GM12878 (cell line): ENCODE results near the gene FABP1. TPM values are rescaled to one million over a fixed set of nuclear protein-coding genes. Genes with fewer than 3 reads are reported as not detected.

Experiments used
- ATAC-seq: fragments of 200-7000 bp; cut with Tn5 transposase; 3 replicates; pipeline ENCODE4 v1.9.1; 2020; ENCODE audit warnings: mild to moderate bottlenecking, moderate library complexity
- BruUV-seq: library from RNA; stranded (reverse); fragments of 400-500 nt; replicated peaks from 2 replicates; lab custom pipeline; 2021; lab: Mats Ljungman, UMichigan
- CTCF ChIA-PET: fragments of 300-600 bp; sonication (Branson Sonifier 250); formaldehyde crosslinking; extraction: SDS; loops from one replicate; lab custom pipeline; 2021; ENCODE audit warnings: inconsistent platforms; lab: Yijun Ruan, JAX
- POLR2A ChIA-PET: fragments of 350-600 bp; formaldehyde crosslinking; extraction: SDS; loops from one replicate; lab custom pipeline; 2021; ENCODE audit warnings: inconsistent platforms; lab: Charles Lee
- RAD21 ChIA-PET: fragments of 300-600 bp; sonication (Branson Sonifier 250); formaldehyde crosslinking; loops from one replicate; lab custom pipeline; 2023; ENCODE audit warnings: antibody characterized with exemption; ENCODE audit not compliant: unreplicated experiment; lab: Charles Lee
- SMC1A ChIA-PET: fragments of 300-600 bp; sonication (Branson Sonifier 250); formaldehyde crosslinking; loops from one replicate; lab custom pipeline; 2023; ENCODE audit not compliant: unreplicated experiment, uncharacterized antibody; lab: Charles Lee
- DNase-seq: peaks from one replicate; pipeline ENCODE4 v3.0.0-alpha.2; 2011; ENCODE audit warnings: low read depth, low spot score
- FAIRE-seq: peaks from 3 replicates; lab custom pipeline; 2011; peaks lifted over from hg19 to GRCh38; lab: Jason Lieb, UNC
- H2AFZ ChIP-seq: 2 replicates; pipeline ENCODE4 v1.6.0; 2011; ENCODE audit warnings: low read depth, low read length, control low read depth; ENCODE audit not compliant: control insufficient read depth
- H3K27ac ChIP-seq: 2 replicates; pipeline ENCODE4 v1.5.1; 2011; ENCODE audit warnings: control low read depth; ENCODE audit not compliant: control insufficient read depth, insufficient read depth
- H3K27me3 ChIP-seq, 2 experiments: replicated peaks in 1 of 2; 2 replicates each; pipeline versions ENCODE4 v1.6.0 to v1.6.1; 2011; ENCODE audit warnings: low read length in 1 of 2; ENCODE audit not compliant: control insufficient read depth in 2 of 2, insufficient read depth in 2 of 2
- H3K36me3 ChIP-seq, 2 experiments: 2 replicates each; pipeline ENCODE4 v1.5.1; 2011; ENCODE audit warnings: low read length in 1 of 2; ENCODE audit not compliant: control insufficient read depth in 2 of 2, insufficient read depth in 2 of 2
- H3K4me1 ChIP-seq: 2 replicates; pipeline ENCODE4 v1.6.1; 2011; ENCODE audit warnings: mild to moderate bottlenecking, low read length, moderate library complexity, mixed read lengths; ENCODE audit not compliant: control insufficient read depth, insufficient read depth
- H3K4me2 ChIP-seq: 2 replicates; pipeline ENCODE4 v1.6.0; 2011; ENCODE audit warnings: control low read depth; ENCODE audit not compliant: control insufficient read depth, insufficient read depth
- H3K4me3 ChIP-seq: fragments of 200-600 bp; sonication (generic); 2 replicates; pipeline ENCODE4 v1.5.1; 2016
- H3K79me2 ChIP-seq: 2 replicates; pipeline ENCODE4 v1.6.0; 2011; ENCODE audit warnings: low read length; ENCODE audit not compliant: control insufficient read depth, insufficient read depth
- H3K9ac ChIP-seq: 2 replicates; pipeline ENCODE4 v1.8.0; 2011; ENCODE audit warnings: low read length, control low read depth, mixed read lengths; ENCODE audit not compliant: control insufficient read depth, insufficient read depth
- H3K9me3 ChIP-seq: replicated peaks from 3 replicates; pipeline ENCODE4 v1.5.1; 2011; ENCODE audit warnings: mild to moderate bottlenecking, low read length; ENCODE audit not compliant: control insufficient read depth, insufficient read depth
- H4K20me1 ChIP-seq: 2 replicates; pipeline ENCODE4 v1.6.0; 2011; ENCODE audit not compliant: control insufficient read depth, insufficient read depth
- CHD1 ChIP-seq: IDR thresholded peaks from 2 replicates; pipeline ENCODE4 v1.6.1; 2012; ENCODE audit warnings: low read depth, low read length, improper control_type of control experiment
- FOXK2 ChIP-seq: fragments of 450-650 bp; IDR thresholded peaks from 2 replicates; pipeline ENCODE4 v1.6.1; 2017; ENCODE audit warnings: mild to moderate bottlenecking, moderate library complexity
- GATAD2B ChIP-seq: fragments of 450-650 bp; conservative IDR thresholded peaks from 2 replicates; pipeline ENCODE4 v1.6.1; 2017; ENCODE audit warnings: low read depth, mild to moderate bottlenecking, moderate library complexity
- KAT2A ChIP-seq: conservative IDR thresholded peaks from 2 replicates; pipeline ENCODE4 v1.6.1; 2011; ENCODE audit warnings: low read depth, low read length; ENCODE audit not compliant: control insufficient read depth
- MTA2 ChIP-seq: fragments of 450-650 bp; IDR thresholded peaks from 2 replicates; pipeline ENCODE4 v1.6.1; 2016; ENCODE audit warnings: low read depth, mild to moderate bottlenecking, moderate library complexity
- MYB ChIP-seq: fragments of 150-350 bp; IDR thresholded peaks from 2 replicates; pipeline ENCODE4 v1.6.1; 2014; ENCODE audit warnings: mild to moderate bottlenecking, low read depth, low read length, borderline replicate concordance
- NR2F1 ChIP-seq: fragments of 450-650 bp; conservative IDR thresholded peaks from 2 replicates; pipeline ENCODE4 v1.6.1; 2017; ENCODE audit warnings: mild to moderate bottlenecking
- PAX8 ChIP-seq: fragments of 450-650 bp; IDR thresholded peaks from 2 replicates; pipeline ENCODE4 v1.6.1; 2017; ENCODE audit warnings: mild to moderate bottlenecking, moderate library complexity
- PML ChIP-seq: IDR thresholded peaks from 2 replicates; pipeline ENCODE4 v1.6.1; 2012; ENCODE audit warnings: low read length, inconsistent platforms
- RAD51 ChIP-seq: fragments of 450-650 bp; IDR thresholded peaks from 2 replicates; pipeline ENCODE4 v1.6.1; 2016; ENCODE audit warnings: moderate library complexity, mild to moderate bottlenecking, inconsistent platforms
- RB1 ChIP-seq: fragments of 450-650 bp; formaldehyde crosslinking; IDR thresholded peaks from 2 replicates; pipeline ENCODE4 v1.6.1; 2017; ENCODE audit warnings: mild to moderate bottlenecking, borderline replicate concordance
- RUNX3 ChIP-seq: IDR thresholded peaks from 2 replicates; pipeline ENCODE4 v1.6.1; 2012; ENCODE audit warnings: low read length, inconsistent platforms
- SP1 ChIP-seq: IDR thresholded peaks from one replicate; pipeline ENCODE4 v1.6.1; 2011; ENCODE audit warnings: low read depth, low read length
- SPI1 ChIP-seq: IDR thresholded peaks from 2 replicates; pipeline ENCODE4 v1.6.1; 2011; ENCODE audit warnings: low read depth, mild to moderate bottlenecking, low read length, moderate library complexity, borderline replicate concordance; ENCODE audit not compliant: insufficient read depth
- TCF3 ChIP-seq: IDR thresholded peaks from 2 replicates; pipeline ENCODE4 v1.6.1; 2012; ENCODE audit warnings: low read depth, mild to moderate bottlenecking, low read length, borderline replicate concordance; ENCODE audit not compliant: insufficient read depth
- ZNF24 ChIP-seq: fragments of 450-650 bp; IDR thresholded peaks from 2 replicates; pipeline ENCODE4 v1.6.1; 2017; ENCODE audit warnings: antibody characterized with exemption, mild to moderate bottlenecking
- ZSCAN29 ChIP-seq: fragments of 450-650 bp; IDR thresholded peaks from 2 replicates; pipeline ENCODE4 v1.6.1; 2017; ENCODE audit warnings: mild to moderate bottlenecking, moderate library complexity
- WGBS: methylation state at CpG from one replicate; pipeline ENCODE4 v1.1.6; 2016; ENCODE audit warnings: low lambda C conversion rate; ENCODE audit not compliant: insufficient replicate concordance, insufficient coverage; ENCODE audit errors: missing lambda C conversion rate; 5-methylcytosine and 5-hydroxymethylcytosine counted together
- in situ Hi-C: fragments of 300-500 bp; cut with MboI; formaldehyde crosslinking; loops from 9 replicates; pipeline ENCODE4 v1.14.3; 2018; ENCODE audit warnings: mixed read lengths
- intact Hi-C: fragments of 100-400 bp; cut with micrococcal nuclease; formaldehyde crosslinking; loops from one replicate; pipeline ENCODE4 v1.14.2; 2022; ENCODE audit not compliant: unreplicated experiment
- polyA plus RNA-seq, 11 experiments: library from polyadenylated mRNA; depleted of rRNA in 4 of 11; unstranded in 6 of 11; stranded (reverse) in 5 of 11; fragments of >200 nt; fragmentation: Nextera tagmentation in 4 of 11; fragmentation: Illumina TruSeq in 1 of 11; extraction: Ambion mirVana in 4 of 11; extraction: Trizol in 1 of 11; gene quantifications; 1 replicate in 1 of 11; 2 replicates in 10 of 11; pipeline versions ENCODE4 v1.2.1 to v1.2.3, GENCODE V29; 2011 to 2016; ENCODE audit warnings: inconsistent platforms in 2 of 11, missing spikeins in 2 of 11, low read depth in 1 of 11
- total RNA-seq, 4 experiments: library from RNA; depleted of rRNA in 3 of 4; stranded (reverse); fragments of >200 nt in 3 of 4; fragmentation: Illumina TruSeq in 1 of 4; extraction: Trizol in 1 of 4; gene quantifications; 2 replicates each; pipeline versions ENCODE4 v1.2.1 to v1.2.3, GENCODE V29; 2013 to 2021
- TF ChIP-seq, protein P1 (sequence below): fragments of 450-650 bp; formaldehyde crosslinking; IDR thresholded peaks from 2 replicates; pipeline ENCODE4 v1.4.0; 2022; ENCODE audit warnings: mild to moderate bottlenecking, moderate library complexity
- TF ChIP-seq, protein P2 (sequence below): IDR thresholded peaks from 2 replicates; pipeline ENCODE4 v1.6.1; 2012; ENCODE audit warnings: low read depth, low read length, improper control_type of control experiment
- TF ChIP-seq, protein P3 (sequence below): IDR thresholded peaks from 2 replicates; pipeline ENCODE4 v1.6.1; 2012; ENCODE audit warnings: low read depth, low read length, improper control_type of control experiment
- TF ChIP-seq, protein P4 (sequence below): IDR thresholded peaks from 2 replicates; pipeline ENCODE4 v1.6.1; 2012; ENCODE audit warnings: low read length, inconsistent platforms

The FABP1 gene
- total and polyA plus RNA-seq, 10 of the 15 experiments (the other 5 are each of a cell fraction or from before 2014, with no cell fraction given) = not detected

DNA sequence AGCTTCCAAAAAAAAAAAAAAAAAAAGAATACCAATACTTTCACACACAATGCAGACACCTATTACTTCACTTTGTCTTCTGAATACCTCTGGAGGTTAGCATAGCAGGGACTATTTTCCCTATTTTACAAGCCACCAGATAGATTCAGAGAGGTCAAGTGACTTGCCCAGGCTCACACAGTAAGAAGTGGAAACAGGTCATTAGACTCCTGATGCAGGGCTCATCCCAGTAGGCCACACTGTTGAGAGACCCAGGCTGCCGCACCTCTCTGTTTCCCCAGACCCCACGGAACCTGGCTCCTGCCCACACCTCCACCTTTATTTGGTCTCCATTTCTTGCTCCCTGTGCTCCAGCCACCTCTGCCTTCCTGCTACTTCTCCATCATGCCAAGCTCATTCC is 40.8 kb downstream of the FABP1 start (continued):
- TF ChIP-seq KAT2A (no peak), TCF3 (no peak), GATAD2B (no peak), MYB (no peak), RUNX3 (no peak), NR2F1 (no peak), FOXK2 (no peak)

DNA sequence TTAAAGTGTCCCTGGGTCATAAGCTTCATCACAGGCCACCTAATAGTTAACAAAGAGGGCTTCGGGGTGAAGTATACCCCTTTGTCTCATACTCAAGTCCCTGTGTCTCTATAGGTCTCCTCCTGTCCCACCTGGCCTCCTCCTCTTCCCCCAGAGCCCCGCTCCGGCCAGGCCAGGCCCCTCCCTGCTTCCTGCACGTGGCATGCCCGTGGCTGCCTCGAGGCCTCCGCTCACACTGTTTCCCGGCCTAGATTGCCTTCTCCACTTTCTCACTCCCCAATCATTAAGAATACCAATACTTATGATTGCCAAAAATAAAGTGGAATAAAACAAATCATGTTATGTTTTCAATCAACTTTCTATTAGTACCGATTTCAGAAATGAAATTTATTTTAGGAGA is 41.5 kb downstream of the FABP1 start:
- H3K4me2 ChIP-seq = no peak overlapping the region
- ChIA-PET POLR2A (no interaction called here), SMC1A (no interaction called here), CTCF (interaction anchor here (0.6 kb wide), 1 partner anchor 64 kb away, joined by 4 read pairs; no protein-coding TSS in a partner anchor), RAD21 (no interaction called here)
- in situ Hi-C loops = no loop called here
- H3K36me3 ChIP-seq = no peaks in the 10 kb centered on the region
- no peak overlapping the region for H2AFZ ChIP-seq
- H3K9ac ChIP-seq = no peak overlapping the region
- DNase-seq = no peak
- H3K79me2 ChIP-seq = no peaks in the 10 kb centered on the region
- no peaks in the 10 kb centered on the region; a peak in 1 of 4 replicates for H3K27me3 ChIP-seq
- H3K27ac ChIP-seq = no peak overlapping the region
- ATAC-seq = no peak
- intact Hi-C loops = no loop called here
- WGBS = 29% methylated on average over 9 of the region's 9 CpGs
- H3K4me3 ChIP-seq = no peak overlapping the region
- H3K9me3 ChIP-seq = no peaks in the 10 kb centered on the region
- no peaks in the 10 kb centered on the region for H4K20me1 ChIP-seq
- no peak for FAIRE-seq
- H3K4me1 ChIP-seq = no peaks in the 10 kb centered on the region
- no TSS peak for BruUV-seq
- TF ChIP-seq PML (no peak), RAD51 (no peak), ZSCAN29 (no peak), CHD1 (no peak), MTA2 (no peak), RB1 (no peak), SP1 (no peak), SPI1 (no peak), ZNF24 (no peak), PAX8 (no peak)
- TF ChIP-seq, protein P1, sequence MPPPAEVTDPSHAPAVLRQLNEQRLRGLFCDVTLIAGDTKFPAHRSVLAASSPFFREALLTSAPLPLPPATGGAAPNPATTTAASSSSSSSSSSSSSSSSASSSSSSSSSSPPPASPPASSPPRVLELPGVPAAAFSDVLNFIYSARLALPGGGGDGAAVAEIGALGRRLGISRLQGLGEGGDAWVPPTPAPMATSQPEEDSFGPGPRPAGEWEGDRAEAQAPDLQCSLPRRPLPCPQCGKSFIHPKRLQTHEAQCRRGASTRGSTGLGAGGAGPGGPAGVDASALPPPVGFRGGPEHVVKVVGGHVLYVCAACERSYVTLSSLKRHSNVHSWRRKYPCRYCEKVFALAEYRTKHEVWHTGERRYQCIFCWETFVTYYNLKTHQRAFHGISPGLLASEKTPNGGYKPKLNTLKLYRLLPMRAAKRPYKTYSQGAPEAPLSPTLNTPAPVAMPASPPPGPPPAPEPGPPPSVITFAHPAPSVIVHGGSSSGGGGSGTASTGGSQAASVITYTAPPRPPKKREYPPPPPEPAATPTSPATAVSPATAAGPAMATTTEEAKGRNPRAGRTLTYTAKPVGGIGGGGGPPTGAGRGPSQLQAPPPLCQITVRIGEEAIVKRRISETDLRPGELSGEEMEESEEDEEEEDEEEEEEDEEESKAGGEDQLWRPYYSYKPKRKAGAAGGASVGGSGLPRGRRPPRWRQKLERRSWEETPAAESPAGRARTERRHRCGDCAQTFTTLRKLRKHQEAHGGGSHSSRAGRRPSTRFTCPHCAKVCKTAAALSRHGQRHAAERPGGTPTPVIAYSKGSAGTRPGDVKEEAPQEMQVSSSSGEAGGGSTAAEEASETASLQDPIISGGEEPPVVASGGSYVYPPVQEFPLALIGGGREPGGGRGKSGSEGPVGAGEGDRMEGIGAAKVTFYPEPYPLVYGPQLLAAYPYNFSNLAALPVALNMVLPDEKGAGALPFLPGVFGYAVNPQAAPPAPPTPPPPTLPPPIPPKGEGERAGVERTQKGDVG (CRISPR knock-in tag) = no peak
- TF ChIP-seq, protein P2, sequence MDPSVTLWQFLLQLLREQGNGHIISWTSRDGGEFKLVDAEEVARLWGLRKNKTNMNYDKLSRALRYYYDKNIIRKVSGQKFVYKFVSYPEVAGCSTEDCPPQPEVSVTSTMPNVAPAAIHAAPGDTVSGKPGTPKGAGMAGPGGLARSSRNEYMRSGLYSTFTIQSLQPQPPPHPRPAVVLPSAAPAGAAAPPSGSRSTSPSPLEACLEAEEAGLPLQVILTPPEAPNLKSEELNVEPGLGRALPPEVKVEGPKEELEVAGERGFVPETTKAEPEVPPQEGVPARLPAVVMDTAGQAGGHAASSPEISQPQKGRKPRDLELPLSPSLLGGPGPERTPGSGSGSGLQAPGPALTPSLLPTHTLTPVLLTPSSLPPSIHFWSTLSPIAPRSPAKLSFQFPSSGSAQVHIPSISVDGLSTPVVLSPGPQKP = no peak
- TF ChIP-seq, protein P3, sequence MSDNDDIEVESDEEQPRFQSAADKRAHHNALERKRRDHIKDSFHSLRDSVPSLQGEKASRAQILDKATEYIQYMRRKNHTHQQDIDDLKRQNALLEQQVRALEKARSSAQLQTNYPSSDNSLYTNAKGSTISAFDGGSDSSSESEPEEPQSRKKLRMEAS = no peak
- TF ChIP-seq, protein P4, sequence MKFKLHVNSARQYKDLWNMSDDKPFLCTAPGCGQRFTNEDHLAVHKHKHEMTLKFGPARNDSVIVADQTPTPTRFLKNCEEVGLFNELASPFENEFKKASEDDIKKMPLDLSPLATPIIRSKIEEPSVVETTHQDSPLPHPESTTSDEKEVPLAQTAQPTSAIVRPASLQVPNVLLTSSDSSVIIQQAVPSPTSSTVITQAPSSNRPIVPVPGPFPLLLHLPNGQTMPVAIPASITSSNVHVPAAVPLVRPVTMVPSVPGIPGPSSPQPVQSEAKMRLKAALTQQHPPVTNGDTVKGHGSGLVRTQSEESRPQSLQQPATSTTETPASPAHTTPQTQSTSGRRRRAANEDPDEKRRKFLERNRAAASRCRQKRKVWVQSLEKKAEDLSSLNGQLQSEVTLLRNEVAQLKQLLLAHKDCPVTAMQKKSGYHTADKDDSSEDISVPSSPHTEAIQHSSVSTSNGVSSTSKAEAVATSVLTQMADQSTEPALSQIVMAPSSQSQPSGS = no peak
